Ascending aorta (tissue), 2 donors: ENCODE measurements around the gene COL2A1. TPM values are rescaled to one million over a fixed set of nuclear protein-coding genes. Genes with fewer than 3 reads are reported as not detected.

Source experiments
- DNase-seq, 2 donors: peaks; one replicate each; pipeline ENCODE4 v3.0.0-alpha.2; 2019; ENCODE audit warnings: low spot score in 2 of 2
- H3K27ac ChIP-seq, 2 donors: fragments of 200-600 bp; sonication (generic); one replicate each; pipeline ENCODE4 v1.5.1; 2016 to 2017; ENCODE audit warnings: mild to moderate bottlenecking in 1 of 2
- H3K27me3 ChIP-seq: fragments of 200-600 bp; sonication (generic); one replicate; pipeline ENCODE4 v1.5.1; 2017
- H3K36me3 ChIP-seq, 2 donors: fragments of 200-600 bp; sonication (generic); one replicate each; pipeline ENCODE4 v1.5.1; 2016
- H3K4me1 ChIP-seq, 2 donors: fragments of 200-600 bp; sonication (generic); one replicate each; pipeline ENCODE4 v1.5.1; 2016 to 2017; ENCODE audit warnings: mild to moderate bottlenecking in 1 of 2
- H3K4me3 ChIP-seq, 2 donors: fragments of 200-600 bp; sonication (generic); one replicate each; pipeline ENCODE4 v1.5.1; 2016 to 2017; ENCODE audit warnings: mild to moderate bottlenecking in 1 of 2
- H3K9me3 ChIP-seq, 2 donors: fragments of 200-600 bp; sonication (generic); one replicate each; pipeline ENCODE4 v1.5.1; 2016
- intact Hi-C: fragments of 100-400 bp; cut with DNase I; formaldehyde crosslinking; loops from one replicate; pipeline ENCODE4 v1.15.1; 2023
- total RNA-seq: library from RNA; depleted of rRNA; stranded (reverse); fragments of >200 nt; gene quantifications from one replicate; pipeline ENCODE4 v1.1.0, GENCODE V29; 2016
- TF ChIP-seq, protein P1 (sequence below), 3 experiments: fragments of 200-600 bp in 2 of 3; fragments of 450-650 bp in 1 of 3; sonication (generic) in 2 of 3; IDR thresholded peaks; one replicate each; pipeline ENCODE4 v1.5.1; 2016 to 2019; ENCODE audit warnings: antibody characterized with exemption in 3 of 3, mild to moderate bottlenecking in 1 of 3, moderate library complexity in 1 of 3

The COL2A1 gene
- total RNA-seq, 1 donor from 2014 or later = not detected

DNA sequence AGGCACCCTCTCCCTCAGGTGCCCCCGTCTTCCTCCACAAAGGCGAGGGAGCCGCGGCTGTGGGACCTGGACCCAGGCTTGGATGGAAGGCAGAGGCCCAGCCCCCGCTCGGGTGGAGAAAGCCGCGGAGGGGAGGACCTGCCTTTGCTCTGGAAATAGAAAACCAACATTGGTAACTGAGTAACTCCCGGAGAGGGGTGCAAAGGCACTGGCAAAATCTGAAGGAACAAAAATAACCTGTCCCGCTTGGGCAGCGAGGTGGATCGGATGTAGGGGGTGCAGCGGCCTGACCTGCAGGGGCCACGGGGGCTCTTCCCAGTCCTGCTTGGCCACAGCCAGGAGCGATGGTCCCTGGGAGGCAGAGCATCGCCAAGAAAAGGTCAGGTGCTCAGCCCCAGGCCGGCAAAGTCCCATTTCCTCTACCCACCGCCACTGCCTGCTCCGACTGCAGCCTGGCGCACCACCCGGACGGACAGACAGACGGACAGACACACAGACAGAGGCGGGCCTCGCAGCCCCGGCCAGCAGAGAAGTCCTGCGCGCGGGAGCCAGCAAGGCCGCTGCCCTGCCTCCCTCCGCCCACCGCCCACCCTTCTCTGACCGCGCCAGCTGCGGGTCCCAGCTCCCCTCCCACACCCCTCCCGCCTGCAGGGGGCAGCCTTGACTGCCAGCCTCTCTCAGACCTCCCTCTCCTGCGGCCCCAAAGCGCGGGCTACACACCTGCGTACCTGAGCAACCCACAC lies 62.2 kb downstream of the COL2A1 start:
- Histone ChIP-seq H3K36me3 (no peaks in the 10 kb centered on the region), H3K4me1 (peaks cover 0 to 4% of the 10 kb centered on the region in 2 donors), H3K27ac (no peak overlapping the region), H3K9me3 (no peaks in the 10 kb centered on the region), H3K4me3 (no peak overlapping the region), H3K27me3 (no peaks in the 10 kb centered on the region)
- TF ChIP-seq, protein P1, sequence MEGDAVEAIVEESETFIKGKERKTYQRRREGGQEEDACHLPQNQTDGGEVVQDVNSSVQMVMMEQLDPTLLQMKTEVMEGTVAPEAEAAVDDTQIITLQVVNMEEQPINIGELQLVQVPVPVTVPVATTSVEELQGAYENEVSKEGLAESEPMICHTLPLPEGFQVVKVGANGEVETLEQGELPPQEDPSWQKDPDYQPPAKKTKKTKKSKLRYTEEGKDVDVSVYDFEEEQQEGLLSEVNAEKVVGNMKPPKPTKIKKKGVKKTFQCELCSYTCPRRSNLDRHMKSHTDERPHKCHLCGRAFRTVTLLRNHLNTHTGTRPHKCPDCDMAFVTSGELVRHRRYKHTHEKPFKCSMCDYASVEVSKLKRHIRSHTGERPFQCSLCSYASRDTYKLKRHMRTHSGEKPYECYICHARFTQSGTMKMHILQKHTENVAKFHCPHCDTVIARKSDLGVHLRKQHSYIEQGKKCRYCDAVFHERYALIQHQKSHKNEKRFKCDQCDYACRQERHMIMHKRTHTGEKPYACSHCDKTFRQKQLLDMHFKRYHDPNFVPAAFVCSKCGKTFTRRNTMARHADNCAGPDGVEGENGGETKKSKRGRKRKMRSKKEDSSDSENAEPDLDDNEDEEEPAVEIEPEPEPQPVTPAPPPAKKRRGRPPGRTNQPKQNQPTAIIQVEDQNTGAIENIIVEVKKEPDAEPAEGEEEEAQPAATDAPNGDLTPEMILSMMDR (IDR thresholded peaks at IDR 0.05) = peak in 1 of 3 experiments; percentile 21
- intact Hi-C loops = no loop called here
- DNase-seq = peak in 1 of 2 donors; percentile 56

DNA sequence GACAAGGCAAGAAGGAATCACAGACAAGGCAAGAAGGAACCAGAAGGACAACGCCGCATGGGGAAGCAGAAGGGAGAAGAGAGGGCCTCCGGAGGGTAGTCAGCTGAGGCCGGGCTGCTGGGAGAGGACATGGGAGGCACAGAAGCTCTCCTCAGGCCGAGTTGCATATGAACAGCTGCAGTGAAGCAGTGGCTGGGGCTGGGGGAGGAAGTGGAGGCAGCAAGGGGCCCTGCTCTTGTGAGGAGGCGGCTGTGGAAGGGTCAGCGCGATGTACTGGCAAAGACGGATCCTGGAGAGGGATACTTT lies 62.8 kb downstream of the COL2A1 start:
- Histone ChIP-seq H3K4me3 (no peak overlapping the region), H3K27me3 (no peaks in the 10 kb centered on the region), H3K4me1 (peaks cover 0 to 4% of the 10 kb centered on the region in 2 donors), H3K27ac (no peak overlapping the region), H3K36me3 (no peaks in the 10 kb centered on the region), H3K9me3 (no peaks in the 10 kb centered on the region)
- TF ChIP-seq, protein P1 (IDR thresholded peaks at IDR 0.05) = no peak
- intact Hi-C loops = no loop called here
- DNase-seq = peak in 1 of 2 donors; percentile 52

DNA sequence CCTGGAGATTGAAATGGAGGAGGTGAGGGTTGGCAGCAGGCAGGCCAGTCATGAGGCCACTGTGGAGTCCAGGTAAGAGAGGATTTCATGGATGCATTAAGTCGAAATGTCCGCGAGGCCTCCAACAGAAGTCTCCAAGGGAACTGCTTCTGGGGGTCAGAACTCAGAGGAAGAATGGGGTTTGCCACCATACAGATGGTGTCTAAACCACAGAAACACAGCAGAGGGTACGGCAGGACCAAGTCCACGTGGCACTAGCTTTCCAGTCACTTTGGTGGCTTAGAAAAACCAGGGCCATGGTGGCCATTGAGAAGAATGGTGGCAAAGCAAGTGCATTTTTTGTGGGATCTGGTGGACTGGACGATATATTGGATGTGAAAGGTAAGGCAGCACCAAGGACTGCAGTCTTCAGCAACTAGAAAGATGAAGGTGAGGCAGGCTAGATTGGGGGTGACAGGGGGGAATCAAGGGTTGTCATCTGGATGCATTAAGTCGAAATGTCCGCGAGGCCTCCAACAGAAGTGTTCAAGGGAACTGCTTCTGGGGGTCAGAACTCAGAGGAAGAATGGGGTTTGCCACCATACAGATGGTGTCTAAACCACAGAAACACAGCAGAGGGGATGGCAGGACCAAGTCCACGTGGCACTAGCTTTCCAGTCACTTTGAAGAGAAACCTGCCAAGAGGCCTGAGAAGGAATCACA lies 63.4 kb downstream of the COL2A1 start:
- H3K4me3 ChIP-seq = no peak overlapping the region
- no peaks in the 10 kb centered on the region for H3K36me3 ChIP-seq
- peaks cover 0 to 4% of the 10 kb centered on the region in 2 donors for H3K4me1 ChIP-seq
- DNase-seq = peak in 1 of 2 donors; percentile 41
- H3K27me3 ChIP-seq = no peaks in the 10 kb centered on the region
- intact Hi-C loops = no loop called here
- H3K27ac ChIP-seq = no peak overlapping the region
- TF ChIP-seq, protein P1 (IDR thresholded peaks at IDR 0.05) = no peak
- no peaks in the 10 kb centered on the region for H3K9me3 ChIP-seq

GRCh38 chr12:47939009-47939601 lies 65.2 kb downstream of the COL2A1 start:
- peaks cover 0 to 4% of the 10 kb centered on the region in 2 donors for H3K4me1 ChIP-seq
- H3K27me3 ChIP-seq = no peaks in the 10 kb centered on the region
- TF ChIP-seq, protein P1 (IDR thresholded peaks at IDR 0.05) = no peak
- DNase-seq = peak in 1 of 2 donors; percentile 47
- no peak overlapping the region for H3K4me3 ChIP-seq
- intact Hi-C loops = no loop called here
- H3K36me3 ChIP-seq = no peaks in the 10 kb centered on the region
- no peaks in the 10 kb centered on the region for H3K9me3 ChIP-seq
- no peak overlapping the region for H3K27ac ChIP-seq

- Histone ChIP-seq H3K27me3 (no peaks in the 10 kb centered on the region), H3K9me3 (no peaks in the 10 kb centered on the region), H3K4me1 (peaks cover 0 to 4% of the 10 kb centered on the region in 2 donors), H3K36me3 (no peaks in the 10 kb centered on the region), H3K27ac (no peak overlapping the region), H3K4me3 (no peak overlapping the region)
- peak in 1 of 2 donors; percentile 30 for DNase-seq
- intact Hi-C loops = no loop called here
- TF ChIP-seq, protein P1 (IDR thresholded peaks at IDR 0.05) = no peak
Measured at GRCh38 chr12:47938594-47938993, 65.7 kb downstream of the COL2A1 start.
